ENCODE data around the gene PKIB.
"Not testable (repeated sequence)": the region's sequence is repeated elsewhere in the genome, so short reads cannot be mapped to it uniquely, and the experiment has no call there.

The PKIB gene

DNA sequence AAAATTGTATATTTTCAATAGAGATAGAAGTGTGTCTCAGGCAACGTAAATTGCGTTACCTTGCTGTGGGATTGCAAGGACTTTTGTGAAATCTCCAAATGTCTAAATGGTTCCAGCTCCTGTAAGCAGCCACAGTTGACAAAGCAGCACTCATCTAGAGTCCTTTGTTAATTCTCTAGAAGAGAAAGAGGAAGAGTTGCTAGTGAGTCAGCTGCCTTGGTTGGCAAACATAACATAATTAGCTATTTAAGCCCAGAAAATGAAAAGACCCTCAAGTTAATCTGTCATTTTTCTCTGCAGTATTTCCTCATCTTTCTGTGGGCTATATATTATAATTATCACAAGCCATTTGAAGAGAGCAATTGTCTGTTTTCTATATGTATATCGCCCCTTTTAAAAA, 102.9 kb downstream of the PKIB start:
- DNase-seq: no peak

DNA sequence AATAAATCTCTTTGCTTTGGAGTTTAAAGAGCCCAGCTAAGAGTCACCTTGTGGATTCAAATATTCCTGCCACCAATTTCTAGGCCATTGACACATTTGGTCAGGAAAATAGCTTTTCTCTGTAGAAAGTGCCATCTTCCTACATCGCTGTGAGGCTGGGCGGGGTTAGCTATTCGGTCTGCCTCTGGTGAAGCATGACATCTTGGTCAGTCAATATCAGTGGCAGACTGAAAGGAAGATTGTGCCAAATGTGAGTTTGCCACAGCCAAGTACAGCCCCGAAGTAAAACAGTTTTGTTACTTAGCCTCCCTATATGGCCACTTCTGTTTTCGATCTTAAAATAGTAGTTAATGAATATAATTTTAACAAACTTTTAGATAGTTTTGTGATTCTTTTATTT, 103.9 kb downstream of the PKIB start:
- no peak for DNase-seq

DNA sequence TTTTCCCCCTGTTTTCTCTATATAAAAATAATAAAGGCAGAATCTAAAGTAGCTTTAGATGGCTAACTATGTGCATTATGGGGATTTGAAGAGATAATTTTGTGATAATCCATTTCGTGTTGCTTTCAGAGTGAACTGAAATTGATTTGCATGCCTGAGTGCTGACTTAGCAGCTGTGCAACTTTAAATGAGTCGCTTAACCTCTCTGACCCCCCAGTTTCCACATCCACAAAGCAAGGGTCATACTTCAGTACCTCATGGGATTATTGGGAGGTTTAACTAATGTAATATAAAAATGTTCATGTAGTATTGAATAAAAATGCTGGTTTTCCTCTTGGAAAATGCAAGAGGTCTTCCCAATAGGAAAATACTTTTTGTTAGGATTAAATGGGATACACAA, 105.5 kb downstream of the PKIB start:
- no peak for DNase-seq

DNA sequence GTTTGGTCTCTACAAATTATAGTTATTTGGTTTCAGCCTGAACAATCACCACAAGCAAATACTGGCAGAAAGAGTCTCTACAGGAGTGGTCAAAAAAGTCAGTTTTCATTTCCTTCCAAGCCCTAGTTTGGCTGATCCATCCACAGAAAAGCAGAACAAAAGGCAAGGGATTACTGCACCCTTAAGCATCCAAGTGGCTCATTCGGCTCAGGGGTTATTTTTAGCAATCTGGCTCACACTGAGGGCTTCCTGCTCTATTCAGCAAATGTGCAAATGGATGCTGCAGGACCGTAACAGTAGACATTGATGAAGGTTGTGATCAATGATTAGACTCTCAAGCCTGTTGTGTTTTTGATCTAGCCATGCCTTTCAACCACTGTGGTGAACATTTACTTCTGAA, 107.1 kb downstream of the PKIB start:
- DNase-seq: no peak

DNA sequence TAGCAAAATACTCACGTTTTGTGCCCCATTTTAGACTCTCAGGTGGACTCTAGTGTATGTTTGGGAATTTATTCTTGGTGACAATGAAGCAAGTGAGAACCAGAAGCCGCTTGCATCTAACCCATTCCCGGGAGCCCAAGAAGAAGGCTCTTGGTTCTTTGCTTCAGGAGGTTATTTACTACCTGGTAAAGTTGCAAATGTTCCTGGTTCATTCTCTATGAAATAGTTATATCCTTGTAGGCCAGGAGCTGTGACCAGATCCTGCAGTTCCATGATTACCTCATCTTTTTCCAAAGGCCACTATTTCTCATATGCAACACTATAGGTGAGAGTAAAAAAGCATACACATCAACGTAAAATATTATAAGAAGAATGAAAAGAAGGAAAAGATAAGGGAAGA, 108.4 kb downstream of the PKIB start:
- DNase-seq: no peak

DNA sequence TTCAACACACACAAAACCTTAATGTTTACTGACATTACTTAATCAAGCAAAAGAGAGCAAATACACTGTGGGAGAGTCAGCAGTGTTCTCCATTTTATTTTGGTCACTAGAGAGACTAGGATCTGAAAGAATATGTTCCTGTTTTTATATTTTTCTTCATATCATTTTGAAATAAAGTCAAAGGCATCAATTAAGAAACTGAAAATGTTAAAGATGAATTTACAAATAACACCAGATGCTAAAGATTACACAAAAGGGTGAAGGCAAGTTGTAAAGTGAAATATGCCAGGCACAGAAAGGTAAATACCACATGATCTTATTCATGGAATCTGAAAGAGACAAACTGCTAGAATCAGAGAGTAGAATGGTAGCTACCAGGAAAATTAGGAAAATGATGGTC, 109.0 kb downstream of the PKIB start:
- DNase-seq: no peak

DNA sequence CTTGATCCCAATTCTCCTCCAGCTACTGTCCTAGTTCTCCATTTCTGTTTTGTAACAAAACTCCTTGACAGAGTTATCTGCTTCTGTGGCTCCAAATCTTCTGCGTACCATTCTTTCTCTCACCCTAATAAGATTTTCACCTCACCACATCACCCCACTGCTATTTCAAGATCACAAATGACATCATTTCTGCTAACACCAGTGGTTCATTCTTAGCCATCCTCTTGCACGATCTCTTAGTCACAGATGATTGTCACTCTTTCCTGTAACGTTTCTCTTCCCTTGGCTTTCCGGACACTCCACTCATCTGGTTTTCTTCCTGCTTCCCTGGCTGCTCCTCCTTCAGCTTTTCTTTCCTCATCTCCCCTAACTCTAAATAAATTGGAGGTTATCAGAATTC, 112.5 kb downstream of the PKIB start:
- no peak for DNase-seq

DNA sequence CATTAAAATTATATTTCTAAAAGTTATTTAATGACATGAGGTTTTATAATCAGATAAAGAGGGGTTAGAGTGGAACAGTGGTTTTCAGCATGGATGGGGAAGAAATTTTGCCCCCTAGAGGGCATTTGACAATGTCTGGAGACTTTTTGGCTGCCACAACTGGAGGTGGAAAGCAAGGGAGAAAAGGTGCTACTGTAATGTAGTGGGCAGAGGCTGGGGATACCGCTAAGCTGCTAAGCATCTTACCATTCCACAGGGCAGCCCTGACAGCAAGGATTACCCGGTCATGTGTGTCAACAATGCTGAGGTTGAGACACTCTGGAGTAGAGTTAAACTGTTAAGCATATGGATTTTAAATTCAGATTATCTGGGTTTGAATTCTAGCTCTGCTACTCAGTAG, 116.4 kb downstream of the PKIB start:
- no peak for DNase-seq

DNA sequence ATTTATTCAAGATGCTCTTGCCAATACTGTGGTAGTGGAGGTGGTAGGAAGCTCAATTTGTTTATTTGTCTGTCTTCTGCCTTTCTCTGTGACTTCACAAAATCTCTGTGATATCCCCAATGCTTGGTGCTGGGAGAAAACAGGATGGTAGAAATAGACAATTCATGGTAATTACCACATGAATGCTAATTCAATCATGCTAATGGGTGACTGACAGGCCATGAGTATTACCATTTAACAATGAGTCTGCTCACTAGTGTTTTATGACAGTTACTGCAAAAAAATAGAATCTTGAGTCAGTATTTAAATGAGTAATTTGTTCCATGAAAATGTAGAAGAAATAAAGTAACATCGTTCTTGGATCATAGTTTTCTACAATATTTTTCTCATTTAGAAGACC, 117.0 kb downstream of the PKIB start:
- DNase-seq: no peak

DNA sequence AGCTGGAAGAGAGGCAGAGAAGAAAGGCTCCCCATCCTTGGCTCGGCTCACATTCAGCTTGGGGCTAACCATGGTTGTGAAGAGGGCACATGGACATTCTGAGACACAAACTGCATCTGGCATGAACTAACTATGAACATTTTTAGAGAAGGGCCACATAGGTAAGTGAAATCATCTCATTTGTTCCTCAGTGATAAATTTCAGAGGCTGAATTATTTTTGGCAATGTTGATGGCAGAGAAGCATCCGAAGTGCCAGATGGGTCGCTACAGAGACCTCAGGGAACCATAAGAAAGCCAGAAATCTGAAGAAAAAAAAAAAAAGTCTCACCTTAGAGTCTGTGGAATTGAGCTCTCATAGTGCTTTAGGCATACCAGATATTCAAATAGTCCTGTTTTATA, 120.1 kb downstream of the PKIB start:
- DNase-seq: no peak

DNA sequence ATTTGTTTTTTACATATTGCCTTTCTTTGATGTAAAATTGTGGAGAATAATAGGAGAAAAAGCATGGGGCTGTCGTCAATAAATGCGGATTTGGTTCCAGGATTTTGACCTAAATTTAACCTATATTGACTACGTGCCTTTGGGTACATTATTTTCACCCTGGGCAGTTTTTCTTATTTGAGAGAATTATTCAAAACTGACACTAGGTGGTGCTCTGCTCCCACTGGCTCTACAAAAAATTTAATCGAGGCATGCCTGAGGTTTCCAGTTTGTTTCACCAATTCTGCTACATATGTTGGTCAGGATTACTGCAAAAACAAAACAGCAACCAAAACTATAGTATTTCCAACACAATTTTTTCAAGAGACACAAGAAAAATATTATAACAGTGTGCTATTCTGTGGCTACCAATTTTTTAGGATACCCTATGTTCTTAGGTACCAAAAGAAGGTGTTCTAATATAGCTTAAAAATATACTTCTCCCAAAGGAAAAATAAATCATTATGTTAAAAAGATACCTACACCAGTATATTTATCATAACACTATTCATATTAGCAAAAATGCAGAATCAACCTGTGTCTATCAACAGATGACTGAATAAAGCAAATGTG, 120.7 kb downstream of the PKIB start:
- DNase-seq: no peak

DNA sequence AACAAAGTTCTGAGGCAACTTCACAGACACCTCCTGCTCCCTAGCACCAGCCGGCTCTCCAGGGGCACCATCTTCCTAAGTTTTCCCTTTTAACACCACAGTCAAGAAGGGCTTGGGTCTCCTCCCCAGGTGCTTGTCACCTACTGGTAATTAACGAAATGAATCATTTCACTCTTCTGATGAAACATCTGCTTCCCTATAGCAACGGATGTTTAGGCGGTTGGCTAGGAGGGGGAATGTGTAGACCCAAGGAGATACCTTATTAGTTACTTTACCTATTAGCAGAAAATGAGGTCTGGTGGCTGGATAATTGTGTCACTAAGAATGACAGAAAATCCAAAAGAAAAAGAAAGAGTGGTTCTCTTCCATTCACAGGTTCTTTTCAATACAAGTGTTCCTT, 123.1 kb downstream of the PKIB start:
- DNase-seq: no peak

DNA sequence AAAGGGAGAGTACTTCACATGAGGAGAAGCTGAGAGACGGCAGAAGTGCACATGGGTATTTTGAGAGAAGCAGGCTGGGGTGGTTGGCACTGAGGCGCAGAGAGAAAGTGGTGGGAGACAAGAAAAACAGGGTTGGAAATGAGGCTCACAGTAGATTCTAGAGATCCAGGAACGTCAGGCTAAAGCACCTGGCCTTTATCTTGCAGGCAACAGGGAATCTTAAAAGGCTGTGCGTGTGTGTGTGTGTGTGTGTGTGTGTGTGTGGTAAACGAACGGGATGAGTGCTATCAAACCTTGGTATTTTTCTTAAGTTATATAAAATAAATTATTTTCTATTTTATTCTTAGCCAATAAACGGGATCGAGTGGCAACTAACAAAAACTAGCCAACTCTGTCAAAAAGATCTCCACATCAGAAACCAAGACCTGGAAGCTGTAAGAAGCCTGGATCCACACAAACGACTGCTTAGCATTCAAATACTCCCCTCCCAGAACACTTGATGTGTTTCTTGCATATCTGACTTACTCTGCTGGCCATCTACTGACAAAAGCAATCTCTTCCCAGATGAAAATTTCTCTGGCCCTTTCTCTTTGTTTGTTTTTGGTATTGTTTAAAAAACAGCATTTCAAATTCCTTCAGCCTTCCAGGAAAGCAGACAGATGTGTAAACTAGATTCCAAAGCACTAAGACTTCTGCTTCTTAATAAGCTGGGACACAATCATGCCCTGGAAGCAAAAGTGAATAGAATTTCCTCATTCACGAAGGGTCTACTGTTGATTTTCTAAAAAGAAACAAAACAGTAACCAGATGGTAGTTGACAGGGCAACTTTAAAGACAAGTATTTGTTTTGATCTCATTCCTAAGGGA, 124.6 kb downstream of the PKIB start:
- no peak for DNase-seq

DNA sequence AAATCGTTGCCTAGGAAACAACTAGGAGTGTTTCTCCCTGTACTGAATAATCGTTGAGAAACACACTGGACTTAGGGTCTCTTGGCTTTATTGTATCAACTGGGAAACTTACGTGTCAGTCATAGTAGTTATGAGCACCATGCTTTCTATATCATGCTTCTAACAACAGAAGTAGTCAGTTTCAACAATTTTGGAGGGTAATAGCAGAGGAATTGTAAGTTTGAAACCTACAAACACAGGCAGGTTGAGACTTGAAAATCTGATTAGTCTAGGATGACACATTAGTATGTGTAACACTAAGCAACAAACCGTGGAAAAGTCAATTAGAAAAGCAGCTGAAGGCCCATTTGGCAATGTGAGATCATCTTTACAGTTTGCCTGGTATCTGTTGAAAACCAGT, 125.4 kb downstream of the PKIB start:
- no peak for DNase-seq

DNA sequence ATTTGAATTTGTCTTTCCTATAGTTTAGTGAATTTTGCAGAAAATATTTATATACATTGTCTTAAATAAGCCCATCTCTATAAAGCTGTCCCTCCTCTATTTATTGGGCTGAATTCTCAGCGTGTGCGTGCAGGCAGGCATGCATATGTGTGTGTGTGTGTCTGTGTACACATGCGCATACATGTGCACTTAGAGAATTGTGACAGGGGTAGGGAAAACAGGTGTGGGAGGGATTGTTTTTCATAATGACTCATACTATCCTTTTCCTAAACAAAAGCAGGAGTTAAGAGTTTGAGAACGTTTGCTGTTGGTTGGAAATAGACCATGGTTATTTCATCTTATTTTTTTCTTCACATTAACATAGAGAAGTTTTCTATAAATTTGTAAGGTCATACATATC, 126.0 kb downstream of the PKIB start:
- DNase-seq: no peak

DNA sequence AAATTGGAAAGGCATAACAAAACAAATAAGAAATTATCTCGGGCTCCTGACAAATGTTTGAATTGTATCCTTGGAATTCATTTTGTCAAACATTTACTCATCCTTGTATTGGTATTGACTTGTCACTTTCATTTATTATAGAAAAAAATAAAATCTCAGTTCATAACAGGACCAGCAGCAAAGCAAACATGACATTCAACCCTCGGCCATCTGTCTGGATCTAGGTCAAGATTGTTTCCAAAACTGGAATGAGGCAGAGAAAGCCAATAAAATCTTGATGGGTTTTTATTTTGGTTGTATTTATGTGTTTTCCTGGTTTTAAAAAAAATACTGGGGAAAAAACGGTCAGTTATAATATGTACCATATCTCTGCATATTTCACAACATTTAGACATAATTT, 126.4 kb downstream of the PKIB start:
- no peak for DNase-seq

DNA sequence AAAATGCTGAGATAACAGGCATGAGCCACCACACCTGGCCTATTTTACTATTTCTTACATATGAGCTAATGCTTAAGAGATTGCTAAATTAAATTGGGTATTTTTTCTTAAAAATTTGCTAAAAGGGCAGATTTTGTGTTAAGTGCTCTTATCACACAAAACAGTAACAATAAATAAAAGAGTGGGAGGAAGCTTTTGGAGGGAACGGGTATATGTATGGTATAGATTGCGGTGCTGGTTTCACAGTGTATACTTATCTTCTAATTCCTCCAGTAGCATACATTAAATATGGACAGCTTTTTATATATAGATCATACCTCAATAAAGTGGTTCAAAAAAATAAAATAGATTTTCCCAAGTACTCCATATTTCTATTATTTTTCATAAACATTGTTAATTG, 129.9 kb downstream of the PKIB start:
- DNase-seq: no peak

DNA sequence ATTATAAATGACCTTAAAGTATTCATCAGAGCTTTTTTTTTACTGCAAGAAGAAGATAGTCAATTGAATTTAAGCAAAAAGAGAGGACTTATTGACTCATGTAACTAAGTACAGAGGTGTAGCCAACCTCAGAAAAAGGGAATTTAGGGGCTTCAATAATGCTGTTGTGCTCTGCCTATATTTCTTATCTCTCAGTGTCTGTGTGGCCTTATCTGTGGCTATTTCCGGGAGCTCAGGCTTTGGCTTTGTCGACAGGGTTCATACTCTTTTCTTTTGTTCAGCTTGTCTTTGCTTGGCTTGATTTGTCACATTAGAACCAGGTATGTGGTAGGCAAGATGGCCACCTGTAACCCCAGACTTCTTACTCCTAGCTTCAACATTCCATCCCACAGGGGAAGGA, 130.7 kb downstream of the PKIB start:
- no peak for DNase-seq

DNA sequence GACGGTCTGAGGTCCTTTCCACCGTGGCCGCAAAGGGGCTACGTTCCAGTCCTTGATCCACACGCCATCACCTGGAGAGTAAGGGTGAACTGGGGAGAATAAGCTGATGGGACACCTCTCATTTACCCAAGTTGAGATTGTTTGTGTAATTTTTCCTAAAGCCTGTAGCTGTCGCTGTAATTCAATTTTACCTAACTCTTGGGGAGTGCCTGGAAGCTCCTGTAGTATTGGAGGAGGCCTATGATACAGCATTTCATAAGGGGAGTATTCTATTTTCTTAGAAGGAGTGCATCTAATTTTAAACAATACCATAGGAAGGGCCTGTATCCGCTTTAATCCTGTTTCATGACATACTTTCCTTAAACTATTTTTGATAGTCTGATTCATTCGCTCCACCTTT, 134.0 kb downstream of the PKIB start:
- DNase-seq: not testable (repeated sequence)

DNA sequence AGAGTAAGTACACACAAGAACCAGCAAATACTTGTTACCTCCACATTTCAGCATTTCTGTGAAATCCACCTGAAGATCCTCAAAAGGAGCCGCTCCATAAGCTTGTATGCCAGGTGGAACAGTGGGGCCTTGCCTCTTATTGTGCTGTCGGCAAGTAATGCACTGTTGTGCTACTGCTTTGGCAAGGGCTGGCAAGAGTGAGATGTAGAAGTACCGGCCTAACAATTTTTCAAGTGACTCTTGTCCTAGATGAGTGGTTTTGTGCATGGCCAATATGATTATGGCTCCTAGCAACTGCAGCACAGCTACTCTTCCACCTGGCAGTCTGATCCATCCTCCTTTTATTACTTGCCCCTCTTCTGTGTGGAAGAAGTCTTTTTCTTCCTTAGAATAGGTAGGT, 134.7 kb downstream of the PKIB start:
- not testable (repeated sequence) for DNase-seq

DNA sequence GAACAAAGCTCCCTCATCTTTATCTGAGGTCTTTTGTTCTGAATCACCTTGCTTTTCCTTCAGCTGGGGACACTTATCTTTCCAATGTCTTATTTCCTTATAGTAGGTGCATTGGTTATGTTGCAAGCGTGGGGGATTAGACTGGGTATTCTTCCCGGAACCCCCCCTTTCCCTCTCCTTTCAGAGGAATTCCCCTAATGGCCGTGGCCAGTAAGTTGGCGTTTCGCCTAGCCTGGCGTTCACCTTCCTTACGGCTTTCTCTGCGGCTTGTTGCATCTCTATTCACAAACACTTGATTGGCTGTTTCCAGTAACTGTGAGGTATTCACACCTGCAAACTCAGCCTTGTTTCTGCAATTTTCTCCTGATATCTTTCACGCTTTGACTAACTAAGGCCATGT, 136.5 kb downstream of the PKIB start:
- no peak for DNase-seq

DNA sequence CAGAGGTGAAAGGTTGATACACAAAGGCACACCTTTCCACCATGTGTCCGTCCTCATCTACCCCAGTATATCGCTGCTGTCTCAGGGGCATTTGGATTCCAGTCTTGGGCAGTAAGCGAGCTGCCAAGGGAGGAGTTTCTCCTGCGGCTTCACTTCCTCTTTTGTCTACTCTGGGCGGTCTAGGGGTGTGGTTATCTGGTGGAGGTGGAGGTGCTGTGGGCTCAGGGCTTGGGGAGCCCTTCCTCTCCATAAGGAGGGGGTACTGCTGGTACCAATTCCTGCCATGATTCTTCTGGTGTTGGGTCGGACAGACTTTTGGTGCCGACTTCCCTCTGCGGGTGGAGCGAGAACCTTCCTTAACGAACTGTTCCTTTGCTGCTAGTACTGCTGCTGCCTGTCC, 137.4 kb downstream of the PKIB start:
- no peak for DNase-seq

DNA sequence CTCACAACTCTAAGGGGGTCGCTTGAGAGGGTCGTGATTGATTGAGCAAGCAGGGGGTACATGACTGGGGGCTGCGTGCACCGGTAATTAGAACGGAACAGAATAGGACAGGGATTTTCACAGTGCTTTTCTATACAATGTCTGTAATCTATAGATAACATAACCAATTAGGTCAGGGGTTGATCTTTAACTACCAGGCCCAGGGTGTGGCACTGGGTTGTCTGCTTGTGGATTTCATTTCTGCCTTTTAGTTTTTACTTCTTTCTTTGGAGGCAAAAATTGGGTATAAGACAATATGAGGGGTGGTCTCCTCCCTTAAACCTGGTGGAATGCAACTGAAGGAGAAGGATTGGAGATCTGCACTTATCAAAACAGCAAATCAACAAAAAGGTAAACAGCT, 138.7 kb downstream of the PKIB start:
- not testable (repeated sequence) for DNase-seq

DNA sequence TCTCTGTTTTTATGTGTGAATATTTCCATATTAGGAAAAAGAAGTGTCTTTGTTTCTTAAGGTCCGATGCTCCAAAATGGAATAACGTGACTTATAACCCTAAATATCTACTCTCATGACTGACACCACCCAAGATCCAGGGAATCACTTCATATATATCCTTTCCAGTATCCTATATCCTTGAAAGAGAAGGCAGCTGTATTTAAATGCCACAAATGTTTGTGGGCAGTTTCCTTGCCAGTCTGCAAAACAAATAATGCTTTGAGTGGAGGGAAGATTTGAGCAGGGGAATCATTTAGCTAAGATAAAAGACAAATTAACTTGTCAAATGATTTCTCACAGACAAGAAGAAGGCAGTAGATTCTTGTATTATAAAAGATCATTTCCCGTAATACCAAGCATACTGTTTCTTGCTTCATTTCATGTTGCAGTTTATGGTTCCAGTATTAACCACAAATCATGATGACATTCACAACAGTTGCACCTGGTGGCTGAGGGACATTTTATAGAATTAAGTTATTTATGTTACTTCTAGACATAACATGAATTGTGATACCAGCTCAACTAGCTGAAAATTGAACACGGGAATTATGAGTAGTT, 139.3 kb downstream of the PKIB start:
- no peak for DNase-seq

DNA sequence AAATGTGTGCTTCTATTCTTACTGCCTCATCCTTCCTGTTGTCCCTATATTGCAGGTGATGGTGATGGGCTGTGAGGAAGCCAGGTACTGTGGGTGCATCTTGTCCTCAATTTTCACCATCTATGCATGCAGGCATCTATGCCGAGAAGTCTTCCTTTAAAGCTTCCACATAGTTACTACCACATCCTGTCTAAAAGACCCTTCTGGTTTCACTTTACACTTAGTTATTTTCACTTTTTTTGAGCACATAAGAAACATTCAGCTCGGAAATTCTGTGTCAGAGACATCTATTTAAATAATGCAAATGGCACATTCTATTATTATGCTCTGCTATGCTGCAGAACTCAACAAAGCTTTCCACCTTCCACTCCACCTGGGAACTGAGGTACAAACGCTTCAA, 141.1 kb downstream of the PKIB start:
- DNase-seq: no peak

Measured in NK-92 treated with Interleukin-12 subunit alpha and Interleukin-12 subunit beta, amount 100 ng/mL, for 24 hours (cell line).